Endometrium (tissue), 2 donors: ENCODE results near the gene NMNAT2.

Experiments used
- FAIRE-seq: peaks from 2 replicates; lab custom pipeline; 2012; peaks lifted over from hg19 to GRCh38; lab: Jason Lieb, UNC
- donor health status: control.
- donor health status: control.

Gene NMNAT2

GRCh38 chr1:183236158-183236725, 181.9 kb downstream of the NMNAT2 start:
- no peak for FAIRE-seq

- no peak for FAIRE-seq
Measured at GRCh38 chr1:183235503-183235902, 182.7 kb downstream of the NMNAT2 start.

GRCh38 chr1:183234660-183235476, 183.3 kb downstream of the NMNAT2 start:
- FAIRE-seq = no peak

GRCh38 chr1:183233113-183233512, 185.1 kb downstream of the NMNAT2 start:
- FAIRE-seq = no peak

GRCh38 chr1:183231545-183231944, 186.6 kb downstream of the NMNAT2 start:
- no peak for FAIRE-seq

GRCh38 chr1:183230413-183230812, 187.8 kb downstream of the NMNAT2 start:
- no peak for FAIRE-seq

GRCh38 chr1:183228347-183229220, 189.6 kb downstream of the NMNAT2 start:
- FAIRE-seq = no peak

GRCh38 chr1:183227422-183228346, 190.5 kb downstream of the NMNAT2 start:
- FAIRE-seq = no peak

GRCh38 chr1:183226963-183227362, 191.2 kb downstream of the NMNAT2 start:
- FAIRE-seq = no peak

GRCh38 chr1:183226361-183226760, 191.8 kb downstream of the NMNAT2 start:
- FAIRE-seq = no peak

GRCh38 chr1:183223467-183223866, 194.7 kb downstream of the NMNAT2 start:
- no peak for FAIRE-seq

- FAIRE-seq = no peak
Measured at GRCh38 chr1:183222909-183223308, 195.3 kb downstream of the NMNAT2 start.

GRCh38 chr1:183219616-183220009, 198.6 kb downstream of the NMNAT2 start:
- no peak for FAIRE-seq

- FAIRE-seq = no peak
Measured at GRCh38 chr1:183218971-183219615, 199.1 kb downstream of the NMNAT2 start.

GRCh38 chr1:183218027-183218618, 200.1 kb downstream of the NMNAT2 start:
- no peak for FAIRE-seq

- FAIRE-seq = no peak
Measured at GRCh38 chr1:183215936-183216335, 202.2 kb downstream of the NMNAT2 start.

- no peak for FAIRE-seq
Measured at GRCh38 chr1:183215076-183215720, 203.0 kb downstream of the NMNAT2 start.

- FAIRE-seq = no peak
Measured at GRCh38 chr1:183214021-183214970, 203.9 kb downstream of the NMNAT2 start.

GRCh38 chr1:183212870-183213269, 205.3 kb downstream of the NMNAT2 start:
- FAIRE-seq = no peak
